Measurements from ENCODE around the gene WBP1.
A peak's percentile ranks its signal among the peaks of the same experiment; 100 is the strongest.
"Not testable (repeated sequence)": the region's sequence is repeated elsewhere in the genome, so short reads cannot be mapped to it uniquely, and the experiment has no call there.

Gene WBP1

GRCh38 chr2:74428675-74429074 is 29.6 kb upstream of the WBP1 start:
- no peak for DNase-seq

- no peak for DNase-seq
Measured at GRCh38 chr2:74429487-74430451, 28.5 kb upstream of the WBP1 start.

GRCh38 chr2:74430502-74430901 is 27.7 kb upstream of the WBP1 start:
- DNase-seq: no peak

GRCh38 chr2:74436111-74436805 is 22.0 kb upstream of the WBP1 start:
- no peak for DNase-seq

- DNase-seq: no peak
Measured at GRCh38 chr2:74436848-74437695, 21.2 kb upstream of the WBP1 start.

- DNase-seq: no peak
Measured at GRCh38 chr2:74438248-74438647, 20.0 kb upstream of the WBP1 start.

- DNase-seq: no peak
Measured at GRCh38 chr2:74439373-74439772, 18.9 kb upstream of the WBP1 start.

- DNase-seq: no peak
Measured at GRCh38 chr2:74439803-74440377, 18.3 kb upstream of the WBP1 start.

- DNase-seq: peak; percentile 83
Measured at GRCh38 chr2:74440378-74441169, 17.7 kb upstream of the WBP1 start.

GRCh38 chr2:74441170-74441689 is 17.0 kb upstream of the WBP1 start:
- peak; percentile 41 for DNase-seq

GRCh38 chr2:74441690-74442482 is 16.4 kb upstream of the WBP1 start, which contains the start of gene RTKN:
Gene RTKN, minus strand, starts transcription at chr2:74441937. Its CDS starts 121 bp downstream, at chr2:74441816.
- peak; percentile 41 for DNase-seq

GRCh38 chr2:74442483-74443297 is 15.5 kb upstream of the WBP1 start:
- DNase-seq: not testable (repeated sequence)

- DNase-seq: no peak
Measured at GRCh38 chr2:74444498-74445318, 13.5 kb upstream of the WBP1 start.

- DNase-seq: no peak
Measured at GRCh38 chr2:74447230-74447999, 10.8 kb upstream of the WBP1 start.

- DNase-seq: no peak
Measured at GRCh38 chr2:74448771-74449170, 9.5 kb upstream of the WBP1 start.

GRCh38 chr2:74450570-74451190 is 7.6 kb upstream of the WBP1 start:
- DNase-seq: no peak
